Activated T-helper 2 cell treated with anti-CD3 and anti-CD28 coated beads, Interferon-gamma antibody, Interleukin-2, Interleukin-4, amounts not matched to agents 10 μg/mL and 5 μg/mL and 100 μg/mL, durations not matched to agents 14 hours and 24 hours and 36 hours (primary cell): Measurements from ENCODE around the gene AMT. TPM values are rescaled to one million over a fixed set of nuclear protein-coding genes. Genes with fewer than 3 reads are reported as not detected.
A peak's percentile ranks its signal among the peaks of the same experiment; 100 is the strongest.

Experiments used
- DNase-seq: peaks from one replicate; pipeline ENCODE4 v3.0.0; 2021; ENCODE audit warnings: low spot score
- H3K27ac Mint-ChIP-seq: one replicate; pipeline ENCODE4 v1.8.0; 2021; ENCODE audit warnings: mixed read lengths
- H3K27me3 Mint-ChIP-seq: one replicate; pipeline ENCODE4 v1.8.0; 2021; ENCODE audit warnings: low read depth, mixed read lengths
- H3K36me3 Mint-ChIP-seq: one replicate; pipeline ENCODE4 v1.8.0; 2021; ENCODE audit warnings: low read depth, mixed read lengths
- H3K4me1 Mint-ChIP-seq: one replicate; pipeline ENCODE4 v1.8.0; 2021; ENCODE audit warnings: low read depth, mixed read lengths
- H3K4me3 Mint-ChIP-seq: one replicate; pipeline ENCODE4 v1.8.0; 2021; ENCODE audit warnings: low read depth, mild to moderate bottlenecking, moderate library complexity, mixed read lengths
- H3K9me3 Mint-ChIP-seq: one replicate; pipeline ENCODE4 v1.8.0; 2021; ENCODE audit warnings: mixed read lengths
- intact Hi-C: fragments of 100-400 bp; cut with micrococcal nuclease; formaldehyde crosslinking; loops from one replicate; pipeline ENCODE4 v1.15.1; 2023
- total RNA-seq: library from RNA; stranded (reverse); gene quantifications from 2 replicates; pipeline ENCODE4 v1.2.3, GENCODE V29; 2022

The AMT gene
- 3.9 and 5.0 TPM in 2 replicates for total RNA-seq

GRCh38 chr3:49422379-49423248 lies at the start of gene AMT:
TSS of gene AMT (minus strand) at chr3:49422473. CDS start at chr3:49422450, 23 bp downstream.
- intact Hi-C loops = no loop called here
- no peaks in the 10 kb centered on the region for H3K27me3 Mint-ChIP-seq
- peaks cover 39% of the 10 kb centered on the region for H3K36me3 Mint-ChIP-seq
- no peaks in the 10 kb centered on the region for H3K9me3 Mint-ChIP-seq
- no peak for DNase-seq
- peaks cover 18% of the 10 kb centered on the region for H3K4me1 Mint-ChIP-seq
- no peak within 1 kb of the TSS for H3K4me3 Mint-ChIP-seq
- H3K27ac Mint-ChIP-seq = no peak within 1 kb of the TSS

- Mint-ChIP-seq H3K36me3 (peaks cover 18% of the 10 kb centered on the region), H3K9me3 (no peaks in the 10 kb centered on the region), H3K27me3 (no peaks in the 10 kb centered on the region), H3K27ac (peak overlapping the region; percentile 84), H3K4me3 (peak overlapping the region; percentile 87), H3K4me1 (peaks cover 19% of the 10 kb centered on the region)
- DNase-seq = no peak
- intact Hi-C loops = loop anchor here (1.0 to 5.0 kb wide), 3 partner anchors 58 to 201 kb away; partner anchors contain the start of genes APEH and TCTA
These were observed 48.6 kb upstream of the AMT start for GRCh38 chr3:49470714-49471420.

GRCh38 chr3:49469936-49470713 lies 47.9 kb upstream of the AMT start, which contains the start of gene DAG1:
TSS of gene DAG1 (plus strand) at chr3:49470267. CDS start at chr3:49510535, 40,268 bp downstream.
- Mint-ChIP-seq H3K27me3 (no peaks in the 10 kb centered on the region), H3K36me3 (peaks cover 16% of the 10 kb centered on the region), H3K4me1 (peaks cover 18% of the 10 kb centered on the region), H3K9me3 (no peaks in the 10 kb centered on the region), H3K4me3 (peak within 1 kb of the TSS; percentile 87), H3K27ac (peak within 1 kb of the TSS; percentile 84)
- intact Hi-C loops = loop anchor here (1.0 to 5.0 kb wide), 3 partner anchors 58 to 202 kb away; partner anchors contain the start of genes APEH and TCTA
- DNase-seq = peak; percentile 94

GRCh38 chr3:49469037-49469935 lies 47.0 kb upstream of the AMT start:
- Mint-ChIP-seq H3K36me3 (peaks cover 16% of the 10 kb centered on the region), H3K27me3 (no peaks in the 10 kb centered on the region), H3K9me3 (no peaks in the 10 kb centered on the region), H3K4me1 (peaks cover 18% of the 10 kb centered on the region), H3K27ac (peak overlapping the region; percentile 82), H3K4me3 (peak overlapping the region; percentile 87)
- DNase-seq = no peak
- intact Hi-C loops = no loop called here

- Mint-ChIP-seq H3K27ac (no peak overlapping the region), H3K9me3 (no peaks in the 10 kb centered on the region), H3K4me1 (peaks cover 9% of the 10 kb centered on the region), H3K4me3 (no peak overlapping the region), H3K27me3 (no peaks in the 10 kb centered on the region), H3K36me3 (peaks cover 1% of the 10 kb centered on the region)
- no peak for DNase-seq
- intact Hi-C loops = no loop called here
These were observed 43.8 kb upstream of the AMT start for GRCh38 chr3:49466085-49466484.

GRCh38 chr3:49465270-49466034 lies 43.2 kb upstream of the AMT start:
- DNase-seq = no peak
- H3K27ac Mint-ChIP-seq = no peak overlapping the region
- no peaks in the 10 kb centered on the region for H3K36me3 Mint-ChIP-seq
- H3K27me3 Mint-ChIP-seq = no peaks in the 10 kb centered on the region
- H3K9me3 Mint-ChIP-seq = no peaks in the 10 kb centered on the region
- peaks cover 7% of the 10 kb centered on the region for H3K4me1 Mint-ChIP-seq
- intact Hi-C loops = no loop called here
- H3K4me3 Mint-ChIP-seq = no peak overlapping the region

- Mint-ChIP-seq H3K27ac (no peak overlapping the region), H3K27me3 (no peaks in the 10 kb centered on the region), H3K9me3 (no peaks in the 10 kb centered on the region), H3K36me3 (no peaks in the 10 kb centered on the region), H3K4me3 (no peak overlapping the region), H3K4me1 (peaks cover 3% of the 10 kb centered on the region)
- intact Hi-C loops = no loop called here
- no peak for DNase-seq
These were observed 39.9 kb upstream of the AMT start for GRCh38 chr3:49462222-49462621.

- Mint-ChIP-seq H3K27ac (no peak overlapping the region), H3K4me3 (no peak overlapping the region), H3K27me3 (no peaks in the 10 kb centered on the region), H3K36me3 (no peaks in the 10 kb centered on the region), H3K9me3 (no peaks in the 10 kb centered on the region), H3K4me1 (peaks cover 3% of the 10 kb centered on the region)
- intact Hi-C loops = no loop called here
- DNase-seq = no peak
These were observed 39.3 kb upstream of the AMT start for GRCh38 chr3:49461443-49462171.

- H3K27me3 Mint-ChIP-seq = no peaks in the 10 kb centered on the region
- H3K9me3 Mint-ChIP-seq = no peaks in the 10 kb centered on the region
- H3K4me1 Mint-ChIP-seq = peaks cover 3% of the 10 kb centered on the region
- intact Hi-C loops = no loop called here
- no peak overlapping the region for H3K4me3 Mint-ChIP-seq
- H3K27ac Mint-ChIP-seq = no peak overlapping the region
- DNase-seq = no peak
- H3K36me3 Mint-ChIP-seq = no peaks in the 10 kb centered on the region
These were observed 38.7 kb upstream of the AMT start for GRCh38 chr3:49460956-49461355.

- Mint-ChIP-seq H3K4me3 (no peak overlapping the region), H3K27ac (no peak overlapping the region), H3K4me1 (peaks cover 3% of the 10 kb centered on the region), H3K9me3 (no peaks in the 10 kb centered on the region), H3K27me3 (no peaks in the 10 kb centered on the region), H3K36me3 (no peaks in the 10 kb centered on the region)
- DNase-seq = no peak
- intact Hi-C loops = no loop called here
These were observed 38.1 kb upstream of the AMT start for GRCh38 chr3:49460188-49460890.
